Activated CD4-positive, alpha-beta T cell treated with anti-CD3 and anti-CD28 coated beads, Interleukin-2, amount 10 ng/mL, durations not matched to agents 7 days and 5 days (primary cell): ENCODE results near the gene DGKD. TPM values are rescaled to one million over a fixed set of nuclear protein-coding genes. Genes with fewer than 3 reads are reported as not detected.

Experiments used
- CTCF ChIA-PET: fragments of 350-600 bp; sonication (Branson Sonifier 250); formaldehyde crosslinking; loops from one replicate; lab custom pipeline; 2021; ENCODE audit warnings: antibody characterized with exemption; lab: Charles Lee
- POLR2A ChIA-PET: fragments of 350-600 bp; sonication (Branson Sonifier 250); formaldehyde crosslinking; loops from one replicate; lab custom pipeline; 2021; ENCODE audit warnings: antibody characterized with exemption; lab: Charles Lee
- DNase-seq: peaks from one replicate; pipeline ENCODE4 v3.0.0-alpha.2; 2020
- H3K27ac Mint-ChIP-seq: one replicate; pipeline ENCODE4 v1.8.0; 2021; ENCODE audit warnings: mild to moderate bottlenecking, moderate library complexity, mixed read lengths
- H3K27me3 Mint-ChIP-seq: one replicate; pipeline ENCODE4 v1.8.0; 2021; ENCODE audit warnings: mixed read lengths
- H3K36me3 Mint-ChIP-seq: one replicate; pipeline ENCODE4 v1.8.0; 2021; ENCODE audit warnings: low read depth, mixed read lengths
- H3K4me1 Mint-ChIP-seq: one replicate; pipeline ENCODE4 v1.8.0; 2021; ENCODE audit warnings: mixed read lengths
- H3K4me3 Mint-ChIP-seq: one replicate; pipeline ENCODE4 v1.8.0; 2021; ENCODE audit warnings: mild to moderate bottlenecking, moderate library complexity, mixed read lengths
- H3K9me3 Mint-ChIP-seq: one replicate; pipeline ENCODE4 v1.8.0; 2021; ENCODE audit warnings: mixed read lengths
- total RNA-seq, 2 experiments: library from RNA; stranded (reverse); gene quantifications; one replicate each; pipeline ENCODE4 v1.2.3, GENCODE V29; 2021

Gene DGKD
- total RNA-seq, 2 experiments from 2014 or later, result 84.1 to 97.5 TPM

GRCh38 chr2:233341296-233341695, 13.0 kb upstream of the DGKD start:
- POLR2A ChIA-PET, result no interaction called here
- Mint-ChIP-seq H3K4me3 (no peak overlapping the region), H3K36me3 (no peaks in the 10 kb centered on the region), H3K4me1 (peaks cover 13% of the 10 kb centered on the region), H3K9me3 (no peaks in the 10 kb centered on the region), H3K27ac (no peak overlapping the region), H3K27me3 (peaks cover 2% of the 10 kb centered on the region)
- CTCF ChIA-PET, result interaction anchor here (1.1 to 2.9 kb wide), 3 partner anchors 9 to 13 kb away, joined by 3 to 12 read pairs (median 6); partner anchors contain the start of gene DGKD
- no peak for DNase-seq

- Mint-ChIP-seq H3K9me3 (no peaks in the 10 kb centered on the region), H3K36me3 (no peaks in the 10 kb centered on the region), H3K27me3 (peaks cover 2% of the 10 kb centered on the region), H3K27ac (no peak overlapping the region), H3K4me3 (no peak overlapping the region), H3K4me1 (peaks cover 13% of the 10 kb centered on the region)
- ChIA-PET CTCF (interaction anchor here (0.6 to 2.9 kb wide), 4 partner anchors 8 to 60 kb away, joined by 3 to 12 read pairs (median 4); no protein-coding TSS in a partner anchor), POLR2A (no interaction called here)
- DNase-seq, result no peak
These were observed 12.0 kb upstream of the DGKD start for GRCh38 chr2:233342301-233342700.

DNA sequence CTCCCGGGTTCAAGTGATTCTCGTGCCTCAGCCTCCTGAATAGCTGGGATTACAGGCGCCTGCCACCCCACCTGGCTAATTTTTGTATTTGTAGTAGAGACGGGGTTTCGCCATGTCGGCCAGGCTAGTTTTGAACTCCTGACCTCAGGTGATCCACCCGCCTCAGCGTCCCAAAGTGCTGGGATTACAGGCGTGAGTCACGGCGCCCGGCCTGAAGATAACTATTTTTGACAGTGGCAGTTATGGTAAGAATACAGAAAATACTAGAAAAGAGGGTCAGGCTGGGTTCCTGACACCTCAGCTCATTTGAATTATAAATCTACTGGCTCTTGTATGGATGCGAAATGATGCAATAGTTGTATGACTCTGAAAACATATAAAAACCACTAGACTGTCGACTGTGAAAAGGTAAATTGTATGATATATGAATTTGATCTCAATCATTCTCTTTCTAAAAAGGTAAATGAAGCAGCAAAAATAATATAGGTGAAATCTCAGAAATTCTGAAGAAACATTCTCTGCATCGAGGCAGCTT, 11.1 kb upstream of the DGKD start:
- H3K27me3 Mint-ChIP-seq, result peaks cover 2% of the 10 kb centered on the region
- H3K36me3 Mint-ChIP-seq, result no peaks in the 10 kb centered on the region
- ChIA-PET POLR2A (no interaction called here), CTCF (interaction anchor here (0.6 to 2.0 kb wide), 4 partner anchors 10 to 31 kb away, joined by 3 to 5 read pairs (median 3); no protein-coding TSS in a partner anchor)
- no peak overlapping the region for H3K4me3 Mint-ChIP-seq
- H3K9me3 Mint-ChIP-seq, result no peaks in the 10 kb centered on the region
- DNase-seq, result no peak
- peak overlapping the region; percentile 57 for H3K27ac Mint-ChIP-seq
- H3K4me1 Mint-ChIP-seq, result peaks cover 8% of the 10 kb centered on the region

GRCh38 chr2:233346376-233346775, 7.9 kb upstream of the DGKD start:
- peaks cover 2% of the 10 kb centered on the region for H3K27me3 Mint-ChIP-seq
- peaks cover 23% of the 10 kb centered on the region for H3K4me1 Mint-ChIP-seq
- H3K27ac Mint-ChIP-seq, result no peak overlapping the region
- CTCF ChIA-PET, result interaction anchor here (0.6 to 1.6 kb wide), 5 partner anchors 8 to 740 kb away, joined by 3 to 4 read pairs (median 3); partner anchors contain the start of gene DGKD
- no peak for DNase-seq
- POLR2A ChIA-PET, result no interaction called here
- no peaks in the 10 kb centered on the region for H3K36me3 Mint-ChIP-seq
- H3K4me3 Mint-ChIP-seq, result no peak overlapping the region
- no peaks in the 10 kb centered on the region for H3K9me3 Mint-ChIP-seq

DNA sequence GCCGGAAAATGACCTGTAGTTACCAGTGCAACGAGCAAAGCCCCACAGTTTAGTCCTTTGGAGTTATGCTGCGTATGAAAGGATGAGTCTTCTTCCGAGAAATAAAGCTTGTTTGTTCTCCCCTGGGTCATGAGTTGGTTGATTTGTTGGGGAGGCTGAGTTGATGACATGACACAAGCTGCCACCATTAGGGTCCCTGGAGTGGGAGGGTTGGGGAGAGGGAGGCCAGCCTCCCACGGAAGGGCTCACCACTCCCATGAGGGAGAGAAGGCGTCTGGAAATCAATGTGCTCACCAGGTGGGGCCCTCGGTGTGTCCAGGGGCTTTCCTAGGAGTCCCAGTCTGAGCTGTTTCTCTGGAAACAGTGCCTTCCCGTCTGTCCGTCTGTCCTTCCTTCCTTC, 7.4 kb upstream of the DGKD start:
- Mint-ChIP-seq H3K9me3 (no peaks in the 10 kb centered on the region), H3K4me1 (peaks cover 25% of the 10 kb centered on the region), H3K36me3 (no peaks in the 10 kb centered on the region), H3K4me3 (no peak overlapping the region), H3K27ac (no peak overlapping the region), H3K27me3 (peaks cover 2% of the 10 kb centered on the region)
- DNase-seq, result no peak
- CTCF ChIA-PET, result interaction anchor here (0.6 to 1.0 kb wide), 3 partner anchors 9 to 740 kb away, joined by 3 read pairs; no protein-coding TSS in a partner anchor
- POLR2A ChIA-PET, result no interaction called here

DNA sequence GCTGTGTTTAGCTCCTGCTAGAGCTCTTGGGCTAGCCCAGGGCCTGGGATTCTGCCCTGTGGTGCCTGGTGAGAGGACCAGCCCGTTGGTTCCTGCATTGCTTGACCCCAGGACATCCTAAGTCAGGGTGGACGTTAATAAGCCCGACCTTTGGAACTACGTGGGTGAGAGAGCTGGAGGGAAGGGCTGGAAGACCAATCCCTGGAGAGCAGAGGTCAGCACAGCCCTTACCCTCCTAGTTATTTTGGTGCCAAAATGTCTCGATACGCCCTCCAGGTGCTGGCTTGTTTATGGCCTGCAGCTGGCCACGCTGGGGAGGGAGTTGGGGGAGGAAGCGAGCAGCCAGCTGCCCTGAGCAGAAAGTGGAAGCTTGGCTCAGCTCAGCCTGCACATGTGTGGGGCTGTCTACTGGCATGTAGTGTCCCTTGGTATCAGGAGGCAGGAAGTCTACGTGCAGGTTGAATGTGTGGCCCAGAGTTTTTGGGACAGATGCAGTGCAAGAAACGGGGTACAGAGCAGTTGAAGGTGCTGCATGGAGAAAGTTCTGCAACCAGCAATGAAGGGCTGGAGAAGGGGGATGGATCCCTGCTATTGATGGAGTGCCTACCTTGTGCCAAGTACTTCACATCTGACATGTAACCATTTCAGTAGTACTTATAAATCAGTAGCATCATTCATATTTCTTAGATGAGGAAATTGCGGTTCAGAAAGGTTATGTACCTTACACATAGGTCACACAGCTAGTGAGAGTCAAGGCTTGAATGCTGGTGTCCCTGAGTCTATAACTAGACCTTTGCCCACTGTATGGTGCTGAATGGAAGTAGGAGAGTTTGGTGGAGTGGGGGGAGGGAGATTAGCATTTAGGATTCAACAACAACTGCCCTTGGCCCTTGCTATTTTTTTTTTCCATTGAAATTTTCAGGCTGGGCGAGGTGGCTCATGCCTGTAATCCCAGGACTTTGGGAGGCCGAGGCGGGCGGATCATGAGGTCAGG, 5.0 kb upstream of the DGKD start:
- POLR2A ChIA-PET, result no interaction called here
- Mint-ChIP-seq H3K9me3 (no peaks in the 10 kb centered on the region), H3K4me1 (peaks cover 39% of the 10 kb centered on the region), H3K4me3 (no peak overlapping the region), H3K36me3 (no peaks in the 10 kb centered on the region), H3K27ac (peak overlapping the region; percentile 62), H3K27me3 (no peaks in the 10 kb centered on the region)
- no peak for DNase-seq
- CTCF ChIA-PET, result interaction anchor here (0.6 to 2.7 kb wide), 5 partner anchors 8 to 670 kb away, joined by 3 to 12 read pairs (median 3); no protein-coding TSS in a partner anchor

GRCh38 chr2:233350708-233351107, 3.6 kb upstream of the DGKD start:
- H3K27ac Mint-ChIP-seq, result no peak overlapping the region
- H3K9me3 Mint-ChIP-seq, result no peaks in the 10 kb centered on the region
- no peak for DNase-seq
- CTCF ChIA-PET, result interaction anchor here (0.7 to 2.7 kb wide), 2 partner anchors 10 to 291 kb away, joined by 4 to 12 read pairs; partner anchors contain the start of gene INPP5D
- H3K36me3 Mint-ChIP-seq, result peaks cover 6% of the 10 kb centered on the region
- POLR2A ChIA-PET, result no interaction called here
- H3K4me1 Mint-ChIP-seq, result peaks cover 46% of the 10 kb centered on the region
- H3K4me3 Mint-ChIP-seq, result no peak overlapping the region
- H3K27me3 Mint-ChIP-seq, result no peaks in the 10 kb centered on the region

DNA sequence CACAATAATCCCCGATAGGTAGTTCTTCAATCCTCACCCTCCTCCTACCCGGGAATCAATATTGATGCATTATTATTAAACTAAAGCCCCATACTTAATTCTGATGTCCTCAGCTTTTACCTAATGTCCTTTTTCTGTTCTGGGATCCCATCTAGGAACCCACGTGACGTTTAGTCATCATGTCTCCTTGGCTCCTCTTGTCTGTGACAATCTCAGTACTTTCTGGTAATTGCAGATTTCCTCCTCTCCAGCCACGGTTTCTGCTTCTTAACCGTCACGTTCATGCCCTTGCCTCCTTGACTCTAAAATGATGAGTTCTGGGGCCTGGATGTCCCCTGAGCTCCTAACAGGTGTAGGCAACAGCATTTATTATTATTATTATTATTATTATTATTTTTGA, 2.9 kb upstream of the DGKD start:
- peaks cover 53% of the 10 kb centered on the region for H3K4me1 Mint-ChIP-seq
- POLR2A ChIA-PET, result no interaction called here
- H3K36me3 Mint-ChIP-seq, result peaks cover 13% of the 10 kb centered on the region
- no peak for DNase-seq
- CTCF ChIA-PET, result interaction anchor here (0.7 to 2.7 kb wide), 2 partner anchors 10 to 20 kb away, joined by 3 to 12 read pairs; no protein-coding TSS in a partner anchor
- no peak overlapping the region for H3K27ac Mint-ChIP-seq
- H3K27me3 Mint-ChIP-seq, result no peaks in the 10 kb centered on the region
- no peaks in the 10 kb centered on the region for H3K9me3 Mint-ChIP-seq
- no peak overlapping the region for H3K4me3 Mint-ChIP-seq

GRCh38 chr2:233352141-233352842, 2.0 kb upstream of the DGKD start:
- CTCF ChIA-PET, result interaction anchor here (0.7 kb wide), 1 partner anchor 21 kb away, joined by 3 read pairs; no protein-coding TSS in a partner anchor
- H3K27ac Mint-ChIP-seq, result peak overlapping the region; percentile 65

GRCh38 chr2:233353101-233353768, 1.1 kb upstream of the DGKD start:
- Mint-ChIP-seq H3K4me3 (peak overlapping the region; percentile 83), H3K27me3 (no peaks in the 10 kb centered on the region), H3K36me3 (peaks cover 24% of the 10 kb centered on the region), H3K4me1 (peaks cover 68% of the 10 kb centered on the region), H3K27ac (peak overlapping the region; percentile 93), H3K9me3 (no peaks in the 10 kb centered on the region)
- DNase-seq, result no peak
- CTCF ChIA-PET, result interaction anchor here (0.6 to 2.0 kb wide), 15 partner anchors 9 to 90 kb away, joined by 3 to 12 read pairs (median 4); no protein-coding TSS in a partner anchor
- POLR2A ChIA-PET, result no interaction called here

More at GRCh38 chr2:233352141-233352842, 2.0 kb upstream of the DGKD start:
- Mint-ChIP-seq H3K4me3 (no peak overlapping the region), H3K27me3 (no peaks in the 10 kb centered on the region), H3K4me1 (peaks cover 62% of the 10 kb centered on the region), H3K36me3 (peaks cover 20% of the 10 kb centered on the region), H3K9me3 (no peaks in the 10 kb centered on the region)
- POLR2A ChIA-PET, result no interaction called here
- no peak for DNase-seq

GRCh38 chr2:233354500-233354924, 218 bp downstream of the DGKD start:
- H3K36me3 Mint-ChIP-seq, result peaks cover 31% of the 10 kb centered on the region
- no peak for DNase-seq
- no peak overlapping the region for H3K4me3 Mint-ChIP-seq
- no peaks in the 10 kb centered on the region for H3K27me3 Mint-ChIP-seq
- ChIA-PET CTCF (interaction anchor here (1.0 to 2.0 kb wide), 9 partner anchors 9 to 88 kb away, joined by 3 to 12 read pairs (median 4); no protein-coding TSS in a partner anchor), POLR2A (interaction anchor here (1.0 kb wide), 1 partner anchor 23 kb away, joined by 3 read pairs; no protein-coding TSS in a partner anchor)
- H3K27ac Mint-ChIP-seq, result no peak overlapping the region
- no peaks in the 10 kb centered on the region for H3K9me3 Mint-ChIP-seq
- peaks cover 72% of the 10 kb centered on the region for H3K4me1 Mint-ChIP-seq
